ENCODE measurements around the gene NGLY1. TPM values are rescaled to one million over a fixed set of nuclear protein-coding genes. Genes with fewer than 3 reads are reported as not detected.
A peak's percentile ranks its signal among the peaks of the same experiment; 100 is the strongest.

The NGLY1 gene
- total and polyA plus RNA-seq, 2 of the 8 experiments (the other 6 are each of a cell fraction or from before 2014, with no cell fraction given): 3.1 to 24.8 TPM

GRCh38 chr3:25782938-25783660 lies at the start of gene NGLY1 (continued):
- TF ChIP-seq MAFK (IDR thresholded peaks at IDR 0.05; ENCODE audit: low read depth, low read length) (no peak), TBP (IDR thresholded peaks at IDR 0.05; ENCODE audit: low read depth, low read length) (peak; percentile 82), GTF2F1 (IDR thresholded peaks at IDR 0.05; ENCODE audit: borderline replicate concordance, low read depth, low read length) (0 out of 2 replicates have a peak, but pooled peaks have one; percentile 35), SIN3A (conservative IDR thresholded peaks at IDR 0.05 in 1 of 2, IDR thresholded peaks at IDR 0.05 in 1 of 2; ENCODE audit: low read depth in 1 of 2, low read length in 2 of 2) (peak; percentile 21 to 37; a peak in 1 of 4 replicates), CEBPB (IDR thresholded peaks at IDR 0.05; ENCODE audit: low read depth, low read length) (no peak), MAX (IDR thresholded peaks at IDR 0.05) (peak; percentile 67), RFX5 (IDR thresholded peaks at IDR 0.05; ENCODE audit: borderline replicate concordance, low read depth, low read length) (no peak), RXRA (IDR thresholded peaks at IDR 0.05; ENCODE audit: insufficient read depth, low read depth, low read length) (no peak), RNF2 (IDR thresholded peaks at IDR 0.05; ENCODE audit: borderline replicate concordance, low read depth, low read length, missing control alignments, poor library complexity, severe bottlenecking) (no peak), YY1 (IDR thresholded peaks at IDR 0.05; ENCODE audit: low read depth, low read length) (peak; percentile 88; the same call in 1 of the 2 replicates), BCL11A (IDR thresholded peaks at IDR 0.05; ENCODE audit: low read depth in 2 of 2, low read length in 2 of 2) (no peak), RBBP5 (IDR thresholded peaks at IDR 0.05; ENCODE audit: borderline replicate concordance, low read depth, low read length) (peak; percentile 25; the same call in 1 of the 2 replicates), ATF3 (IDR thresholded peaks at IDR 0.05; ENCODE audit: insufficient read depth, low read depth, low read length) (no peak), CBX5 (IDR thresholded peaks at IDR 0.05; ENCODE audit: low read depth, low read length) (no peak)
